BLaER1 treated with 17β-estradiol and CSF1 and Interleukin-3, amounts not matched to agents 10 nM and 100 nM (cell line): Measurements from ENCODE around the gene TANC1.

Experiments
- H3K27ac ChIP-seq, 11 experiments: shearing (Covaris generic); formaldehyde crosslinking; 2 replicates each; pipeline ENCODE4 v1.8.1; 2022
- H3K27me3 ChIP-seq, 11 experiments: shearing (Covaris generic); formaldehyde crosslinking; 2 replicates each; pipeline ENCODE4 v1.8.1; 2022
- H3K36me3 ChIP-seq, 11 experiments: shearing (Covaris generic); formaldehyde crosslinking; 2 replicates each; pipeline ENCODE4 v1.8.1; 2022
- H3K4me1 ChIP-seq, 10 experiments: shearing (Covaris generic); formaldehyde crosslinking; 2 replicates each; pipeline ENCODE4 v1.8.1; 2022
- H3K4me2 ChIP-seq, 11 experiments: shearing (Covaris generic); formaldehyde crosslinking; 2 replicates each; pipeline ENCODE4 v1.8.1; 2022
- H3K4me3 ChIP-seq, 10 experiments: shearing (Covaris generic); formaldehyde crosslinking; 2 replicates each; pipeline ENCODE4 v1.8.1; 2022
- H3K9ac ChIP-seq, 11 experiments: shearing (Covaris generic); formaldehyde crosslinking; 2 replicates each; pipeline ENCODE4 v1.8.1; 2022
- H3K9me3 ChIP-seq, 11 experiments: shearing (Covaris generic); formaldehyde crosslinking; replicated peaks in 1 of 11; 2 replicates each; pipeline ENCODE4 v1.8.1; 2022
- H4K20me1 ChIP-seq, 11 experiments: shearing (Covaris generic); formaldehyde crosslinking; 2 replicates each; pipeline ENCODE4 v1.8.1; 2022
- Cebpa-rat ChIP-seq, 11 experiments: shearing (Covaris generic); IDR thresholded peaks; 2 replicates each; pipeline ENCODE4 v1.8.1; 2022

The TANC1 gene

DNA sequence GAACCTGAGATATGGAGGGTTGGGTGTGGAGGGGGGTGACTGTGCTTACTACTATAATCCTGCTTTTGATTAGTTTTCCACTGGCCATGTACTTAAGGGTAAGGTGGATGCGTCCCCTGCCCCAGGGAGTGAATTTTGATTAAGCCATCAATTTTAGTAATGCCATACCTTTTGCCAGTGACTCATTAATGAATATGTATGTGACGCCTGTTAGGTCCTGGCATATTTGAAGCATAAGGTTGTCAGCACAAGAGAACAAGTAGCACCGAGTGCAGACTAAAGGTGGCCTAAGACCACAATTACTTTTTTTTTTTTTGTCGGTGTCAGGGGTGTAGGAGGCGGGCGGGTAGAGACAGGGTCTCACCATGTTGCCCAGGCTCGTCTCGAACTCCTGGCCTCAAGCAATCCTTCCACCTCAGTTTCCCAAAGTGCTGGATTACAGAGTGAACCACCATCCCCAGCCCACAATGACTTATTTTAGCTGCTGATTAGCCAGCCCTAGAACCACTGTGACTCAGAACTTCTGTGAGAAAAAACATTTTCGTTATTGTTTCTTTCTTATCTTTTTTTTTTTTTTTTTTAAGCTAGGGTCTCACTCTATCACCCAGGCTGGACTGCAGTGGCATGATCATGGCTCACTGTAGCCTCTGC, 7.0 kb downstream of the TANC1 start:
- H3K4me1 ChIP-seq, result peaks cover 0 to 2% (median 0%) of the 10 kb centered on the region in 10 experiments; a peak in 2 of 20 replicates
- no peak overlapping the region for H3K4me3 ChIP-seq
- no peak overlapping the region for H3K27ac ChIP-seq
- H4K20me1 ChIP-seq, result no peaks in the 10 kb centered on the region; a peak in 1 of 22 replicates
- TF ChIP-seq Cebpa-rat (IDR thresholded peaks at IDR 0.05), result no peak
- peaks cover 19 to 30% (median 28%) of the 10 kb centered on the region in 11 experiments for H3K27me3 ChIP-seq
- no peak overlapping the region for H3K4me2 ChIP-seq
- H3K36me3 ChIP-seq, result no peaks in the 10 kb centered on the region
- no peaks in the 10 kb centered on the region for H3K9me3 ChIP-seq
- H3K9ac ChIP-seq, result no peak overlapping the region

DNA sequence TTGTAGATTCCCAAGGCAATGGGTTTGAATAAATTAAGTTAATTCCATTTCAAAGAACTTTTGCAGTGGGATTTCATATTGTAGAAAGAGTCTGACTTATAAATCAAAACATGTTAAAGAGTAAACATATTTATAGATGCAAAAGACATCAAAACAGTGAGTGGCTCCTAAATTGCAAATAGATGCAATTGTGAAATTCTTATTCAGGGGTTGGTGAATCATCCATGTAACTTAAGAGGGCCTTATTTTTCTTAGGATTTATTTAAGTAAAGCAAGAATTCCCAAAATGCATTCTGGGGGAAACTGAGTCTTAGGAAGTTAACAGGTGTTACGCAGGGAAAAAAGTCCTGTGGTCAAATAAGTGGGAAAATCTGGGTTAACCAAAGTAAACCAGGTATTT, 11.3 kb downstream of the TANC1 start:
- Histone ChIP-seq H3K27ac (no peak overlapping the region), H3K9ac (no peak overlapping the region), H3K4me2 (no peak overlapping the region), H3K4me3 (no peak overlapping the region), H3K27me3 (no peaks in the 10 kb centered on the region), H3K4me1 (no peaks in the 10 kb centered on the region), H3K9me3 (no peaks in the 10 kb centered on the region), H4K20me1 (no peaks in the 10 kb centered on the region), H3K36me3 (no peaks in the 10 kb centered on the region)
- TF ChIP-seq Cebpa-rat (IDR thresholded peaks at IDR 0.05), result no peak

GRCh38 chr2:158984604-158985135, 16.2 kb downstream of the TANC1 start:
- Histone ChIP-seq H4K20me1 (no peaks in the 10 kb centered on the region), H3K36me3 (no peaks in the 10 kb centered on the region), H3K9me3 (no peaks in the 10 kb centered on the region), H3K4me2 (no peak overlapping the region), H3K27ac (no peak overlapping the region), H3K4me3 (no peak overlapping the region), H3K4me1 (no peaks in the 10 kb centered on the region), H3K27me3 (no peaks in the 10 kb centered on the region), H3K9ac (no peak overlapping the region)
- TF ChIP-seq Cebpa-rat (IDR thresholded peaks at IDR 0.05), result no peak

DNA sequence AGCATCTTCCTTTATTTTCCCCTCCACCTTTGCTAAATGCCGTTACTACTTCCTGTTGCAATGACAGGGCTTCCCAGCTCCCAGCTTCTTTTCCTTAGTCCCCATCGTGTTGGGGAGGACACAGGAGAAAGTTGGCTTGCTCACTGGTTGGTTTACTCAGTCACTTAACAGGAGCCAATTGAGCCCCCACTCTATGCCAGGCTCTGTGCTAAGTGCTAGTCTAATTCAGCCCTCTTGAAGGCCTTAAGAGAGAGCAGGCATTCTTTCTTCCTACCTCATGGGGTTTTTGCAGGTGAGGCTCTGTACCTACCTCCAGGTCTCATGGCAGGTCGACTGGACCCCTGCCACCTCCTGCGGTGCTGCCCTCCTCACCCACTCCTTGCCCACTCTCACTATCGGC, 20.1 kb downstream of the TANC1 start:
- Histone ChIP-seq H3K36me3 (no peaks in the 10 kb centered on the region), H3K4me2 (no peak overlapping the region), H4K20me1 (no peaks in the 10 kb centered on the region), H3K27ac (no peak overlapping the region), H3K4me3 (no peak overlapping the region), H3K9ac (no peak overlapping the region), H3K27me3 (no peaks in the 10 kb centered on the region), H3K4me1 (no peaks in the 10 kb centered on the region), H3K9me3 (peaks cover 0 to 5% (median 0%) of the 10 kb centered on the region in 11 experiments; a peak in 1 of 22 replicates)
- no peak for TF ChIP-seq Cebpa-rat (IDR thresholded peaks at IDR 0.05)

- Histone ChIP-seq H3K4me2 (no peak overlapping the region), H3K36me3 (no peaks in the 10 kb centered on the region), H4K20me1 (no peaks in the 10 kb centered on the region), H3K27ac (no peak overlapping the region), H3K27me3 (no peaks in the 10 kb centered on the region), H3K4me1 (no peaks in the 10 kb centered on the region), H3K9me3 (peaks cover 0 to 5% (median 0%) of the 10 kb centered on the region in 11 experiments; a peak in 1 of 22 replicates), H3K9ac (no peak overlapping the region), H3K4me3 (no peak overlapping the region)
- no peak for TF ChIP-seq Cebpa-rat (IDR thresholded peaks at IDR 0.05)
These were observed 20.7 kb downstream of the TANC1 start for GRCh38 chr2:158989165-158989564.

- H3K9ac ChIP-seq, result no peak overlapping the region
- no peaks in the 10 kb centered on the region for H4K20me1 ChIP-seq
- peaks cover 0 to 5% (median 0%) of the 10 kb centered on the region in 11 experiments; a peak in 1 of 22 replicates for H3K9me3 ChIP-seq
- H3K4me2 ChIP-seq, result no peak overlapping the region
- no peak overlapping the region for H3K27ac ChIP-seq
- no peak for TF ChIP-seq Cebpa-rat (IDR thresholded peaks at IDR 0.05)
- H3K4me1 ChIP-seq, result no peaks in the 10 kb centered on the region
- H3K4me3 ChIP-seq, result no peak overlapping the region
- H3K27me3 ChIP-seq, result no peaks in the 10 kb centered on the region
- no peaks in the 10 kb centered on the region for H3K36me3 ChIP-seq
These were observed 22.2 kb downstream of the TANC1 start for GRCh38 chr2:158990397-158991214.

DNA sequence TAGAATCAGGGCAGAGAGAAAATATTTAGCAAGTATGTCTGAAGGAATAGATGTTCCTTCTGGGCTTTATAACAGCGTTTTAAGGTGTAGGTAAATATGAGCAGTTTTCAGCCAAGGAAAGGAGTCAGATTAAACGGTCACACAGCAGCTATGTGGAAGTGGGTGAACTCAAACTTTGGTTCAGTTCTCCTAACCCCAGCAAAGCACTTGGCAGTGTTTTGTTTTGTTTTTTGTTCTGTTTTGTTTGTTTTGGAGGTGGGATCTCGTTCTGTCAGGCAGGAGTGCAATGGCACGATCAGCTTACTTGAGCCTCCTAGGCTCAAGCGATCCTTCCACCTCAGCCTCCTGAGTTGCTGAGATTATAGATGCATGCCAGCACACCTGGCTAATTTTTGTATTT, 24.6 kb downstream of the TANC1 start:
- H3K36me3 ChIP-seq, result no peaks in the 10 kb centered on the region
- H3K9me3 ChIP-seq, result peaks cover 0 to 5% (median 0%) of the 10 kb centered on the region in 11 experiments; a peak in 1 of 22 replicates
- no peak overlapping the region for H3K27ac ChIP-seq
- peaks cover 12 to 16% (median 14%) of the 10 kb centered on the region in 10 experiments for H3K4me1 ChIP-seq
- H3K4me3 ChIP-seq, result no peak overlapping the region
- no peaks in the 10 kb centered on the region for H4K20me1 ChIP-seq
- TF ChIP-seq Cebpa-rat (IDR thresholded peaks at IDR 0.05), result no peak
- H3K27me3 ChIP-seq, result no peaks in the 10 kb centered on the region
- no peak overlapping the region for H3K9ac ChIP-seq
- no peak overlapping the region for H3K4me2 ChIP-seq

DNA sequence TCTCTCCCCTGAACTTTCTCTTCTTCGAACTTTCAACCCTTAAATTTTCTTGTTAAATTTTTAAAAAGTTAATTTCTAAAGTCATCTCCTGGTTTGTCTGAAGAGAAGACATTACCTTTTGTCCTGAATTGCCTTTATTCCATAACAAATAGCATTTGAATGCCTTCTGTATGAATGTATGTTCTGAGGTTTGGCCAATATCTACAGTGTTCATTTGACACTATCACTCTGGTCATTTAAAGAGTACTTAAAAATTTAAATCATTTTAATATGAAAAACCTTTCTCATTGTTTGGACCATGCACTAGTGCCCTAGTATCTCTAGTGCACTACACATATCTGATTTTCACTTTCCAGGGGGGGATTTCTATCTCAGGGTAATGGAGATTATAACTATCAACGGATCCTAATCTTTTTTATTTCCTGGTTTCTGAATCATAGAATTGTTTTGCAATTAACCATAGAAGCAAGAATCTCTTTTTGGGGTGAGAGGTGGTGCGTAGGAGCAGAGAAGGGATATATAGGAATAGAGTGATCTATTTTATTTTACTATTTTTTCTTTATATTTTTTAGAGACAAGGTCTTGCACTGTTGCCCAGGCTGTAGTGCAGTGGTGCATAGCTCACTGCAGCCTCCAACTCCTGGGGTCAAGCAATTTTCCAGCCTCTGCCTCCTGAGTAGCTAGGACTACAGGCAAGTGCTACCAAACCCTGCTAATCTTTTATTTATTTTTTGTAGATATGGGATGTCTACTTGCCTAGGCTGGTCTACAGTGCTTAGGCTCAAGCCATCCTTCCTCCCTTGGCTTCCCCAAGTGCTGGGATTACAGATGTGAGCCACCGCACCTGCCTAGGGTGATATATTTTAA, 25.5 kb downstream of the TANC1 start:
- Histone ChIP-seq H3K36me3 (no peaks in the 10 kb centered on the region), H3K9ac (no peak overlapping the region), H3K9me3 (peaks cover 0 to 5% (median 0%) of the 10 kb centered on the region in 11 experiments; a peak in 1 of 22 replicates), H3K4me3 (no peak overlapping the region), H3K4me1 (peaks cover 21 to 25% (median 24%) of the 10 kb centered on the region in 10 experiments), H4K20me1 (no peaks in the 10 kb centered on the region), H3K27ac (no peak overlapping the region), H3K27me3 (no peaks in the 10 kb centered on the region), H3K4me2 (no peak overlapping the region)
- TF ChIP-seq Cebpa-rat (IDR thresholded peaks at IDR 0.05), result no peak
